HEK293 (cell line): ENCODE data around the gene CD19.

Source experiments
- GLIS2 ChIP-seq: fragments of 450-650 bp; formaldehyde crosslinking; IDR thresholded peaks from 2 replicates; pipeline ENCODE4 v1.5.1; 2016; ENCODE audit warnings: missing biosample characterization, missing genetic modification characterization
- HOXC10 ChIP-seq: sonication (generic); formaldehyde crosslinking; IDR thresholded peaks from 2 replicates; pipeline ENCODE4 v1.8.1; 2023; ENCODE audit warnings: mild to moderate bottlenecking, missing genetic modification reagents
- KLF10 ChIP-seq: fragments of 450-650 bp; IDR thresholded peaks from 2 replicates; pipeline ENCODE4 v1.5.1; 2018; ENCODE audit warnings: missing biosample characterization, mild to moderate bottlenecking, missing genetic modification characterization
- KLF17 ChIP-seq: fragments of 450-650 bp; formaldehyde crosslinking; IDR thresholded peaks from 2 replicates; pipeline ENCODE4 v1.5.1; 2016; ENCODE audit warnings: missing biosample characterization, missing genetic modification characterization
- KLF8 ChIP-seq: fragments of 450-650 bp; formaldehyde crosslinking; IDR thresholded peaks from 2 replicates; pipeline ENCODE4 v1.5.1; 2016; ENCODE audit warnings: missing biosample characterization, missing genetic modification characterization
- KLF9 ChIP-seq: fragments of 450-650 bp; formaldehyde crosslinking; IDR thresholded peaks from 2 replicates; pipeline ENCODE4 v1.5.1; 2016; ENCODE audit warnings: missing biosample characterization, missing genetic modification characterization, low read depth
- MZF1 ChIP-seq: fragments of 450-650 bp; formaldehyde crosslinking; IDR thresholded peaks from 2 replicates; pipeline ENCODE4 v1.5.1; 2017; ENCODE audit warnings: missing biosample characterization, missing genetic modification characterization, borderline replicate concordance
- PBX3 ChIP-seq: sonication (generic); formaldehyde crosslinking; IDR thresholded peaks from 2 replicates; pipeline ENCODE4 v1.8.1; 2022; ENCODE audit warnings: mild to moderate bottlenecking, moderate library complexity, missing genetic modification reagents
- SALL2 ChIP-seq: fragments of 450-650 bp; formaldehyde crosslinking; IDR thresholded peaks from 2 replicates; pipeline ENCODE4 v1.5.0; 2017; ENCODE audit warnings: missing biosample characterization, mild to moderate bottlenecking, missing genetic modification characterization, borderline replicate concordance
- TSHZ1 ChIP-seq: fragments of 450-650 bp; formaldehyde crosslinking; IDR thresholded peaks from 2 replicates; pipeline ENCODE4 v1.5.1; 2016; ENCODE audit warnings: missing biosample characterization, missing genetic modification characterization, borderline replicate concordance
- YY1 ChIP-seq: fragments of 450-650 bp; formaldehyde crosslinking; IDR thresholded peaks from 2 replicates; pipeline ENCODE4 v1.5.1; 2018; ENCODE audit warnings: missing biosample characterization, missing genetic modification characterization
- ZBTB7A ChIP-seq: fragments of 450-650 bp; formaldehyde crosslinking; IDR thresholded peaks from 2 replicates; pipeline ENCODE4 v1.5.1; 2016; ENCODE audit warnings: low read depth, missing biosample characterization, missing genetic modification characterization
- ZNF16 ChIP-seq: fragments of 450-650 bp; formaldehyde crosslinking; IDR thresholded peaks from 2 replicates; pipeline ENCODE4 v1.5.1; 2016; ENCODE audit warnings: low read depth, missing biosample characterization, missing genetic modification characterization
- ZNF354C ChIP-seq: fragments of 450-650 bp; formaldehyde crosslinking; IDR thresholded peaks from 2 replicates; pipeline ENCODE4 v1.5.1; 2016; ENCODE audit warnings: missing biosample characterization, missing genetic modification characterization, low read depth, borderline replicate concordance
- ZNF391 ChIP-seq: fragments of 450-650 bp; formaldehyde crosslinking; IDR thresholded peaks from 2 replicates; pipeline ENCODE4 v1.5.1; 2016; ENCODE audit warnings: low read depth, missing biosample characterization, missing genetic modification characterization, borderline replicate concordance
- ZNF513 ChIP-seq: fragments of 450-650 bp; IDR thresholded peaks from 2 replicates; pipeline ENCODE4 v1.5.1; 2018; ENCODE audit warnings: missing biosample characterization, missing genetic modification characterization
- ZNF514 ChIP-seq: fragments of 450-650 bp; formaldehyde crosslinking; IDR thresholded peaks from 2 replicates; pipeline ENCODE4 v1.5.1; 2016; ENCODE audit warnings: missing biosample characterization, missing genetic modification characterization
- ZNF518A ChIP-seq: fragments of 450-650 bp; formaldehyde crosslinking; conservative IDR thresholded peaks from 2 replicates; pipeline ENCODE4 v1.5.1; 2016; ENCODE audit warnings: low read depth, missing biosample characterization, missing genetic modification characterization
- ZNF600 ChIP-seq: fragments of 450-650 bp; formaldehyde crosslinking; IDR thresholded peaks from 2 replicates; pipeline ENCODE4 v1.5.1; 2016; ENCODE audit warnings: missing biosample characterization, missing genetic modification characterization
- ZNF610 ChIP-seq: fragments of 450-650 bp; formaldehyde crosslinking; IDR thresholded peaks from 2 replicates; pipeline ENCODE4 v1.5.1; 2016; ENCODE audit warnings: missing biosample characterization, missing genetic modification characterization, borderline replicate concordance
- ZNF629 ChIP-seq: fragments of 450-650 bp; formaldehyde crosslinking; IDR thresholded peaks from 2 replicates; pipeline ENCODE4 v1.5.1; 2017; ENCODE audit warnings: missing biosample characterization, missing genetic modification characterization
- ZNF747 ChIP-seq: fragments of 450-650 bp; formaldehyde crosslinking; IDR thresholded peaks from 2 replicates; pipeline ENCODE4 v1.5.1; 2016; ENCODE audit warnings: missing biosample characterization, missing genetic modification characterization
- ZNF776 ChIP-seq: fragments of 450-650 bp; formaldehyde crosslinking; IDR thresholded peaks from 2 replicates; pipeline ENCODE4 v1.5.0; 2017; ENCODE audit warnings: missing biosample characterization, missing genetic modification characterization, borderline replicate concordance
- ZNF843 ChIP-seq: fragments of 450-650 bp; formaldehyde crosslinking; IDR thresholded peaks from 2 replicates; pipeline ENCODE4 v1.5.1; 2016; ENCODE audit warnings: missing biosample characterization, missing genetic modification characterization
- ZSCAN5A ChIP-seq: fragments of 450-650 bp; formaldehyde crosslinking; IDR thresholded peaks from 2 replicates; pipeline ENCODE4 v1.5.1; 2016; ENCODE audit warnings: missing biosample characterization, missing genetic modification characterization

CD19 gene

GRCh38 chr16:28950648-28951409 is 19.1 kb downstream of the CD19 start, which contains the start of gene NFATC2IP (continued):
- TF ChIP-seq ZBTB7A (tag by site-specific recombination): no peak; the same call in 1 of the 2 replicates
- peak; percentile 64; the same call in 1 of the 2 replicates for TF ChIP-seq KLF8 (tag by site-specific recombination)
- TF ChIP-seq ZSCAN5A: 0 out of 2 replicates have a peak, but pooled peaks have one; percentile 41
- no peak for TF ChIP-seq ZNF843 (tag by site-specific recombination)
- TF ChIP-seq ZNF354C (tag by site-specific recombination): no peak
- no peak for TF ChIP-seq ZNF513 (tag by site-specific recombination)
- peak; percentile 60 for TF ChIP-seq GLIS2
- no peak for TF ChIP-seq SALL2 (tag by site-specific recombination)
- TF ChIP-seq ZNF629 (tag by site-specific recombination): peak; percentile 39; the same call in 1 of the 2 replicates
- no peak for TF ChIP-seq ZNF518A (tag by site-specific recombination)
- peak; percentile 98 for TF ChIP-seq KLF10 (tag by site-specific recombination)
- no peak for TF ChIP-seq ZNF610 (tag by site-specific recombination)
- TF ChIP-seq YY1: peak; percentile 81
- no peak for TF ChIP-seq ZNF747 (tag by site-specific recombination)
- TF ChIP-seq ZNF776 (tag by site-specific recombination): no peak
- TF ChIP-seq TSHZ1 (tag by site-specific recombination): no peak
- TF ChIP-seq KLF9: peak; percentile 54; the same call in 1 of the 2 replicates
- no peak for TF ChIP-seq ZNF391 (tag by site-specific recombination)
- TF ChIP-seq HOXC10 (CRISPR knock-in tag): no peak
- TF ChIP-seq PBX3: peak; percentile 100
- no peak for TF ChIP-seq ZNF514
- no peak for TF ChIP-seq ZNF16 (tag by site-specific recombination)
- TF ChIP-seq KLF17 (tag by site-specific recombination): no peak; the same call in none of the 2 replicates
- no peak for TF ChIP-seq MZF1 (tag by site-specific recombination)
- TF ChIP-seq ZNF600: peak; percentile 66
